Lower lobe of right lung (tissue), 2 donors: ENCODE measurements around the gene APEX1. TPM values are rescaled to one million over a fixed set of nuclear protein-coding genes. Genes with fewer than 3 reads are reported as not detected.
A peak's percentile ranks its signal among the peaks of the same experiment; 100 is the strongest.

Source experiments
- ATAC-seq, 2 donors: fragments of 200-7000 bp; cut with Tn5 transposase; one replicate each; pipeline ENCODE4 v1.9.1; 2020 to 2022; ENCODE audit warnings: mild to moderate bottlenecking in 2 of 2, moderate library complexity in 2 of 2
- DNase-seq: peaks from one replicate; pipeline ENCODE4 v3.0.0-alpha.2; 2020
- H3K27ac ChIP-seq: fragments of 200-600 bp; one replicate; pipeline ENCODE4 v1.8.0; 2022
- H3K27me3 ChIP-seq: fragments of 200-600 bp; one replicate; pipeline ENCODE4 v1.8.0; 2022; ENCODE audit warnings: low read depth
- H3K36me3 ChIP-seq: fragments of 200-600 bp; one replicate; pipeline ENCODE4 v1.8.0; 2022; ENCODE audit warnings: mild to moderate bottlenecking
- H3K4me1 ChIP-seq: fragments of 200-600 bp; one replicate; pipeline ENCODE4 v1.8.0; 2022
- H3K4me3 ChIP-seq: fragments of 200-600 bp; one replicate; pipeline ENCODE4 v1.8.0; 2022; ENCODE audit warnings: mild to moderate bottlenecking
- H3K9me3 ChIP-seq: fragments of 200-600 bp; one replicate; pipeline ENCODE4 v1.8.0; 2022
- CTCF ChIP-seq: fragments of 200-600 bp; IDR thresholded peaks from one replicate; pipeline ENCODE4 v1.8.0; 2022; ENCODE audit warnings: antibody characterized with exemption, mild to moderate bottlenecking
- intact Hi-C: fragments of 100-400 bp; cut with DNase I; formaldehyde crosslinking; loops from one replicate; pipeline ENCODE4 v1.11.0; 2022
- total RNA-seq: library from RNA; stranded (reverse); fragmentation: NEBNext Ultra II Directional; extraction: Animal tissue kit (Norgen Biotek cat#: 25700); gene quantifications from one replicate; pipeline ENCODE4 v1.2.1, GENCODE V29; 2021
- donor health status: DM: no; HTN: yes; CAD: no; lungs with severe emphysema.

Gene APEX1
- total RNA-seq, 1 donor from 2014 or later, result 103 TPM

- no peak for ATAC-seq
- no peak overlapping the region for H3K27ac ChIP-seq
- DNase-seq, result no peak
- no peak overlapping the region for H3K4me3 ChIP-seq
- no peaks in the 10 kb centered on the region for H3K9me3 ChIP-seq
- TF ChIP-seq CTCF, result no peak
- H3K27me3 ChIP-seq, result no peaks in the 10 kb centered on the region
- intact Hi-C loops, result no loop called here
- H3K4me1 ChIP-seq, result peaks cover 11% of the 10 kb centered on the region
- H3K36me3 ChIP-seq, result no peaks in the 10 kb centered on the region
Measured at GRCh38 chr14:20492486-20492885, 37.5 kb downstream of the APEX1 start.

GRCh38 chr14:20493634-20494033 lies 38.6 kb downstream of the APEX1 start:
- no peak overlapping the region for H3K27ac ChIP-seq
- H3K9me3 ChIP-seq, result no peaks in the 10 kb centered on the region
- peak; percentile 52 to 65 for ATAC-seq
- no peaks in the 10 kb centered on the region for H3K27me3 ChIP-seq
- H3K4me1 ChIP-seq, result peaks cover 8% of the 10 kb centered on the region
- no peak overlapping the region for H3K4me3 ChIP-seq
- intact Hi-C loops, result no loop called here
- no peaks in the 10 kb centered on the region for H3K36me3 ChIP-seq
- no peak for TF ChIP-seq CTCF
- DNase-seq, result no peak

DNA sequence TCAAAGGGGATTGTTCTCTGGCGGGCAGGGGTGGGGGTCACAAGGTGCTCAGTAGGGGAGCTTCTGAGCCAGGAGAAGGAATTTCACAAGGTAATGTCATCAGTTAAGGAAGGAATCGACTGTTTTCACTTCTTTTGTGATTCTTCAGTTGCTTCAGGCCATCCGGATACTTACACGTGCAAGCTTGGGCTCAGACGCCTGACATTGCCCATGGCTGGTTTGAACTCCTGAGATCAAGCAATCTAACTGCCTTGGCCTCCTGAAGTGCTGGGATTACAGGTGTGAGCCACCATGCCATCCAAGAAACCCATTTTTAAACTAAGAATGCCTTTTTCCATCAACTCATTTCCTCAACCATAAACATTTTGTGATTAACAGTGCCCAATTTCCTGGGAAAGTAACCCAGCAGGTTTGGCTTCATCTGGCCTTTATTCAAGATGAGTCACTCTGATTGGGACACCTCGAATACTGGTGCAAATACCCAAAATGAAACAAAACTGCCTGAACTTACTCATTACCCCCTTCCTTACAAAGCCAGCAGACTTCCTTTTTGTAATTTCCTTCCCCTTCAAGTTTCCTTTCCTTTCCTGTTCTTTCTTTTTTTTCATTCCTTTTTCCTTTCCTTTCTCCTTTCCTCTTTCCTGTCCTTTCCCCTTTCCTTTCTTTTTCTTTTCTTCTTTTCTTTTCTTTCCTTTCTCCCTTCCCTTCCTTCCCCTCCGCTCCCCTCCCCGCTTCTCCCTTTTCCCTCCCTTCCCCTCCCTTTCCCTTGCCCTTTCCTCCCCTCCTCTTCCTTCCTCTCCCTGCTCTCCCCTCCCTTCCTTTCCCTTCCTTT lies 40.1 kb downstream of the APEX1 start:
- Histone ChIP-seq H3K27me3 (no peaks in the 10 kb centered on the region), H3K36me3 (no peaks in the 10 kb centered on the region), H3K27ac (no peak overlapping the region), H3K4me1 (no peaks in the 10 kb centered on the region), H3K4me3 (no peak overlapping the region), H3K9me3 (no peaks in the 10 kb centered on the region)
- intact Hi-C loops, result no loop called here
- TF ChIP-seq CTCF, result no peak
- peak in 1 of 2 donors; percentile 57 for ATAC-seq
- no peak for DNase-seq

DNA sequence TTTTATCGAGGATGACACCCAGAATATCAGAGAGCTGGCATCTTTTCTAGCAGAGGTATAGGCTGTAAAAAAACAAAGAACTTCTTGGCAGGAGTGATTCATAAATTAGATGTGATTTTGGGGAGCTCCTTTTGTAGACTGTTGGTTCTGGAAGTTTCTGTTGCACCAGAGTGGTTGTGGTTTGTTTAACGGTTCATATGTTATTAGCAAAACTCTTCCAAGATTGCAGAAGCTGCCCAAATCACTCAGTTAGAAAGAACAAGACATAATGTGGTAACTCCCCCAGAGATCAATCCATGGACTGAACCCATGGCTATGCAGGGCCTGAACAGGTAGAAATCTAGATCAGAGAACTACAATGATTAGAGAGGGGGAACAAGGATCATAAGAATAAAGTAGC lies 43.6 kb downstream of the APEX1 start:
- TF ChIP-seq CTCF, result no peak
- peaks cover under 1% of the 10 kb centered on the region for H3K4me1 ChIP-seq
- no peaks in the 10 kb centered on the region for H3K27me3 ChIP-seq
- no peak for DNase-seq
- H3K9me3 ChIP-seq, result no peaks in the 10 kb centered on the region
- H3K4me3 ChIP-seq, result no peak overlapping the region
- intact Hi-C loops, result no loop called here
- no peak for ATAC-seq
- no peak overlapping the region for H3K27ac ChIP-seq
- no peaks in the 10 kb centered on the region for H3K36me3 ChIP-seq

DNA sequence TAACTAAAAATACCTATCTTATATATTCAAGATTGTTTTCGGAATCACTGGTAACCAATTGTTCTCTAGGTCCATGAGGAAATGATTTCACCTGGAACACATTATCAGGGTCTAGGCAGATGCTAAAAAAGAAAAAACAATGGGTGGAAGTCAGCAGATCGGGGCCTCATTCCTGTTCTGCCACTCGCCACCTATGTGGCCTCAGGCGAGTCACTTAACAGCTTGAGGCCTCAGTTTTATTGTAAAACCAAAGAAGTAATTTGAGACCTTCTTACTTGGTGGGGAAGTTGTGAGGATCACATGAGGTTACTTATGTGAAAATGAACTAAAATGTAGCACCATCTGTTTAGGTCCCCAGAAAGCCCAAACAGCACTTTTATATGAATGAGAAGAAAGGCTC lies 44.1 kb downstream of the APEX1 start:
- H3K36me3 ChIP-seq, result no peaks in the 10 kb centered on the region
- no peaks in the 10 kb centered on the region for H3K27me3 ChIP-seq
- DNase-seq (no peak), ATAC-seq (no peak)
- H3K4me1 ChIP-seq, result peaks cover 5% of the 10 kb centered on the region
- no peaks in the 10 kb centered on the region for H3K9me3 ChIP-seq
- H3K27ac ChIP-seq, result no peak overlapping the region
- TF ChIP-seq CTCF, result no peak
- H3K4me3 ChIP-seq, result no peak overlapping the region
- intact Hi-C loops, result no loop called here
